Left renal pelvis (tissue), 4 donors: ENCODE results near the gene C6orf136. TPM values are rescaled to one million over a fixed set of nuclear protein-coding genes. Genes with fewer than 3 reads are reported as not detected.
A peak's percentile ranks its signal among the peaks of the same experiment; 100 is the strongest.
"Not testable (repeated sequence)": the region's sequence is repeated elsewhere in the genome, so short reads cannot be mapped to it uniquely, and the experiment has no call there.

Experiments used
- DNase-seq, 4 donors: peaks; one replicate each; pipeline ENCODE4 v3.0.0-alpha.2; 2013; ENCODE audit warnings: low read depth in 4 of 4, low spot score in 3 of 4
- polyA plus RNA-seq, 4 donors: library from polyadenylated mRNA; unstranded; fragments of 120-200 nt; gene quantifications; one replicate each; pipeline ENCODE4 v1.2.1, GENCODE V29; 2013; ENCODE audit not compliant: insufficient read length in 4 of 4

C6orf136 gene
- polyA plus RNA-seq, 4 donors: 10.5 to 30.0 (median 24.5) TPM

GRCh38 chr6:30655743-30656094 is 8.8 kb downstream of the C6orf136 start:
- DNase-seq: no peak

DNA sequence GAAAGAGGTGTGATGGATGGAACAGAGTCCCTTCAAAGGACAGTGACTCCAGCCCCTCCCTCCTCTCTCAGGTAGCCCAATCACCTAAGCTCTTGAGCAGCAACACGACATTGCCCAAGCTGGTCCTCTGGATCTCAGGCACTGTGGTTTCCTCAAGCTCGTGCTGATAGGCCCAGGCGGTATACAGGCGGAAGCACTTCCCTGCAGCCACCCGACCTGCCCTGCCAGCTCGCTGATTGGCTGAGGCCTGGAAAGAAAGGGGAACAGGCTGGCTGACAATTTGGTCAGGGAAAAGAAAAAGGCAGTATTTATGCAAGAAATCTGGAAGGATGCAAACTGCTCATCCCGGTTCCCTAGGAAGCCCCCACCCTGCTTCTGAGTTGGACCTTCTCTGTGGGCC is 9.6 kb downstream of the C6orf136 start:
- no peak for DNase-seq

- DNase-seq: no peak
Observed at GRCh38 chr6:30657454-30657853, 10.5 kb downstream of the C6orf136 start.

DNA sequence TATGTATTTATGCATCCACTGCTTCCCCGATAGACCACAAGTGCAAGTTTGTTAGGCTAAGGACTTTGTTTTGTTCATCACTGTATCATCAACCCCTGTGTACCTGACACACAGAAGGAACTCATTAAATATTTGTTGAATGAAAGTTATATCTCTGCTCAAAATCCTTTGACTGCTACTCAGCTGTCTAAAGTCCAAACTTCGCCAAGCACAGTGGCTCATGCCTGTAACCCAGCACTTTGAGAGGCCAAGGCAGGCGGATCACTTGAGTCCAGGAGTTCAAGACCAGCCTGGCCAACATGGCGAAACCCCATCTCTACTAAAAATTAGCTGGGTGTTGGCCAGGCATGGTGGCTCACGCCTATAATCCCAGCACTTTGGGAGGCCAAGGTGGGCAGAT is 11.0 kb downstream of the C6orf136 start:
- DNase-seq: not testable (repeated sequence)

- no peak for DNase-seq
Observed at GRCh38 chr6:30664994-30665767, 18.2 kb downstream of the C6orf136 start.

- DNase-seq: not testable (repeated sequence)
Observed at GRCh38 chr6:30666300-30666699, 19.4 kb downstream of the C6orf136 start.

- no peak for DNase-seq
Observed at GRCh38 chr6:30670760-30671527, 24.0 kb downstream of the C6orf136 start.

DNA sequence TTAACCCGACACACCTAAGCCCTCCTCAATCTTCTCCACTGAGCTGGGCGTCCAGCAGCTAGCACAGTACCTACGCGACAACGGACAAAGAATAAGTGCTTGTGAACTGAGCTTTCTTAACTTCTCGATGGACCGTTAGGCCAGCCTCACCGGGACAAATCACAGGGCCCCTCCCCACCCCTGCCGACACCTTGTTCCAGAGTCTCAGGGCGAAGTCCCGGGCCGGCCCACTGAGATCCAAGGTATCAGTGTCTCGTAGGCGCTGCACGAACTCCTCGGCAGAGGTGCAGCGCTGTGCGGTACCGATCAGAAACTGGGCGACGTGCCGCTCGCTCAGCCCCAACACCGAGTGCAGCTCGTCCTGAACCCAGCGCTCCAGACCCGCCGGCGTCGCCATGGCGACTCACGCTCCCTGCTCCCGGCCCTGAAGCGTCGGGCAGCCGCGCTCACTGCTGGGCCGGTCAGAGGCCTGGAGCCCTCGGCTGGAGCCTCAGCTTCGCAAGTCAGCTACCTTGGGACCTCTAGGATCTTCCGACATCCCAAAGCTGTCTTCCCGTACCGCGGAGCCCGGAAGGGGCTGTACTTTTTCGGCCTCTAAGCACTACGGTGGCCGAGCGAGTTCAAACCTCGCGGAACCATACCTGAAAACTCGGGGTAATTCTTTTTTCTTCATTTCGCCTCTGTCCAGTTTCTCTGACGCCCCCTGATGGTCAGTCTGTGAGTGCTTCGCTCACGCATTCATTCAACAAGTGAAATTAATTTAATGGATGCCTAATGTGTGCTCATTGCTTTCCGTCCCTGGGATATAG is 25.7 kb downstream of the C6orf136 start, which contains the start of gene DHX16:
TSS of gene DHX16 (minus strand) at position 562 of the 809 bp plus-strand sequence. CDS start at position 397, 165 bp downstream.
- DNase-seq: peak; percentile 92 to 96 (median 96)

- DNase-seq: no peak
Observed at GRCh38 chr6:30676660-30677285, 29.8 kb downstream of the C6orf136 start.

GRCh38 chr6:30678964-30679726 is 32.2 kb downstream of the C6orf136 start:
- DNase-seq: no peak

DNA sequence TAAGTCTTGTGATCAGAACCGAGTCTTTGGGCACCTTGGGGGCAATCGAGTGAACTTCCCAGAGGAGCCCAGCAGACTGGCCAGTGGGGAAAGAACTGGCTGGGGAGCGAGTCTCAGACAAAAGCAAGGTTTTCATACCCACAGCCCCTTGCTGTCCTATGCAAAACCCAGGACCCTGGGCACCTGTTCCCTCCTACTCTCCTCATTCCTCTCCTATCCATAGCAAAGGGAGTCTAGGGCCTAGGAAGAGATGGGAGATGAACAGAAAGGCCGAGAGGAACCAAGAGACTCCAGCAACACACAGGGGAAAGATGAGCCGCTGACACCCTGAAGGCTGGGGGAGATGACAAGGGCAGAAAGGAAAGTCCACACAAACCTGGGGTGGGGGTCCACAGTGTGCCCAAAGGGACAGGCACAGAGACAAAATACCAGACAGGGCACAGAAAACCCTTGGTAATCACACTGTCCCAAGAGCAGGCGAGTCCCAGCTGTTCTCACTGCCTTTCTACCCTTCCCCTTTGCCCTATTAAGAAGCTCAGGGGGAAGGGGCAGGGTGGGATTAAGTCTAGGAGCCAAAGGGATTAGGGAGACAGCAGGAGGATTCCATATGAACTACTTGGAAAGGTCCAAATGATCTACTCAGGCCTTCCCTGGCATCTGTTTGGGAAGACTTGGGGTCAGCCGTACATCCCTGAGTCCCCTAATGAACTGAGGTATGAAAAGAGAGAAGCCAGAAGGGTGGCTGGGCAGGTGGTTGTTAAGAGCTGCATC is 33.0 kb downstream of the C6orf136 start:
- no peak for DNase-seq

DNA sequence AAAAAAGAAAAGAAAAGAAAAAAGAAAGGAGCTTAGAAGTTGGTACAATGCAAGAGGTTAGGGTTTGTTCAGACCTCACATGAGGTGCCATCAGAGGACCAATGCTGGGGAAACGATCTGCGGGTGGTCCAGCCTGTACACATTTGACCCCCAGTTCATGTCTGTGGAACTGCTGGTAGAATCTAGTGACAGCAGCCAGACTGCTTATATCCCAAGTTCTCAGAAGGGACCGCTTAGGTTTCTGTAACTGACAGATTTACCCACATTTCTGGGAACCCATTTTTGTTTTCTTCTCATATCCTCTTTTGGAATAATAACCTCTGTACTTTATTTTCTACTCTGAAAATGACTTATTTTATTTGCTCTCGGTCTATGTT is 34.8 kb downstream of the C6orf136 start:
- DNase-seq: no peak

GRCh38 chr6:30682143-30683117 is 35.5 kb downstream of the C6orf136 start:
- DNase-seq: no peak

GRCh38 chr6:30683183-30683979 is 36.4 kb downstream of the C6orf136 start:
- DNase-seq: no peak

DNA sequence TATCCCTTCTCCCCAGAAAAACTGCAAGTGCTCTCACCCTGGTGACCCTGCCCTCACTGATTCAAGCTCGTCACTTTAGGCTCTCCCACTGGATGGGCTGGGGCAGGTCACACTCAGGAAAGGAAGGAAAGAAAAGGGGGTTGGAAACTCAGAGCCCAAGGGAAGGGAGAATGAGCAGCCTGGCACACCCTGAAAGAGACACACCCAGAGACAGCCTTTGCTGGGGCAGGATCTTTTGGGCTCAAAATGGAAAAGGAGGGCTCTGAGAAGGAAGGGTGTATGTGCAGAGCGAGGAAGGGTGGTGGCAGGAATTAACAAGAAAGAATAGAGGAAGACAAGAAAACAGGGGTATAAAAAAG is 37.0 kb downstream of the C6orf136 start:
- no peak for DNase-seq

DNA sequence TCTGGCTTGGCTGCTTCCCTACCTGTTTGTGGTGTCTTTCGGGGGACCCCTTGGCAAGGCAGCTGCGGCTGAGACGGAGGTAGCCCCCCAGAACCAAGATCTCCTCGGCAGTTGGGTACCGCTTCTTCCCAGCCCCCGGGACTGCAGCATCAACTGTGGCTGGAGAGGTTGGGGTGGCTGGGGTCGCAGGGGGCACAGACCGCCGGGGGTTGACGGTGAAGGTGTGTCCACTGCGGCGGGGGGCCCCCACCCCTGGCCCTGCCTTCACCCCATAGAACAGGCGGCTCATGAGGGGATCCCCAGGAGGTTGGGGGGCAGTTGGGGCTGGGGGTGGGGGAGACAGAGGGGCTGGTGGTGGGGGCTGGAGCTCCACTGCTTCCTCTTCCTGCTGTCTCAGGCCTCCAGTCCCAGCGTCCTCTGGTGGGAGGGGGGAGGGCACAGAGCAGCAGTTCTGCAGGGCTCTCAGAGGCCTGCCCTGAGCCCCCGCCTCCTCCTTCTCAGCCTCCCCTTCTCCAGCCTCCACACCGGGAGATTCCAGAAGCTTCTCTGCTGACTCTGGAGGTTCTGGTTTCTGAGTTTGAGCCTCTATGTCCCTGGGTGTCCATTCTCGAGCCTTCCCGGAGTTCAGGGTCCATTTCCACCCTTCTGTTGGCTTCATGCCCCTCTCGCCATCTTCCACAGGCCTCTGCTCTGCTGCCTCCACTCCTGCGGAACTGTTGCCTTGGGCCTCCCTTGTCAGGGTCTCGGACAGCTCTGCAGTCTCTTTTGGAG is 37.6 kb downstream of the C6orf136 start:
- no peak for DNase-seq
